GM19328 (cell line): ENCODE data around the gene RARB.

Source experiments
- ATAC-seq: cut with Tn5 transposase; IDR thresholded peaks from one replicate; pipeline ENCODE4 v1.9.1; 2021; ENCODE audit warnings: mild to moderate bottlenecking, moderate library complexity; ENCODE audit not compliant: unreplicated experiment

RARB gene

GRCh38 chr3:25469558-25469957 lies 41.5 kb downstream of the RARB start:
- ATAC-seq, result no peak

GRCh38 chr3:25471081-25471768 lies 43.2 kb downstream of the RARB start:
- no peak for ATAC-seq

DNA sequence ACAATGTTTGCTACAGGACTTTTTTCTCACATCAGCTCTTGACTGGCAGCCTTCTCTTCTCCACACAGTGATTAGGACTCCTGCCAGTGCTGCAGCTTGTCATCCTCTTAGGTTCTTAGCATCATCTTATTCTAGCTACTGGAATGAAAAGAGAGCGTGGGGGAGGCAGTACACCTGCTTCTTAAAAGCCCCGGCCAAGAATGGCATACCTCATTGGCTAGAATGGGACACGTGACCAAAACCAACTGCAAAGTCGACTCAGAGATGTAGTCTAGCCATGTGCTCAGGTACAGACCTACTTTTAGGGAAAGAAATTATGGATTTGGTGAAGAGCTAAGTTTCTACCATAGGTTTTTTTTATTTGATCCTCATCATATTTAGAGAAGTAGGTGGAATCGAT lies 44.1 kb downstream of the RARB start:
- no peak for ATAC-seq

DNA sequence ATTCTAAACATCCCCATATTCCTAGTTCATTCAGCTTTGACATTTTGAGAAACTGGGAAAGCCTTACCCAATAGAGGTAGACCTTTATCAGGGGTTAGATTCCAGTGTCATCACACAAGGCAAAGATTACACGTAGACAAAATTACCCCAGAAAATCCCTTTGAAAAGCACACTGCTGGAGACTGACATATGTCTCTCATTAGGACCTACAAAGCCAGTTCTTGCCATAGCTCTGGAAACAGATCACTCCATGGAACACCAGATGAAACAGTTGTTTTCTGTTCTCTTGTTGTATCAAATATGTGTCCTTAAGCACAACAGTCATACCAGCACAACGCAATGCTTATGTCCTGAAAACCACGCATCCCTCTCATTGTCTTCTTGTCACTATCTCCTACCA lies 44.7 kb downstream of the RARB start:
- ATAC-seq, result no peak

DNA sequence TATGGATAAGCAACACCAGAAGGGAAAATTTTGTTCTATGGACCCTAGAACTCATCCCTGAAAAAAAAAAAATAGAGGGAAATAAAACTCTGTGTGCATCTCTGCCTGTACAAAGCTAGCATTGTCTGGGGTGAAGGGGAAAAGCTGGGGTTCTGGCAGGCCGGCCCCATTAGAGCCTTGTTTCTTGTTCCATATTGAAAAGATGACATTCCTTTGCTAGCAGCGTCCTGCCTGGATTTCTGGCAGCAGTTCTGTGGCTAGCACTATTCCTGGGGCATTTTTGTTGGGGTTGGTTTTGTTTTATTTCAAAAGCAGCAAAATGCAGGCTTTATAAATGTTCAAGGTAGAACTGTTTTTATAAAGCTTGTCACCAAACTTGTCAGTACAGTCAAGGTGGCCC lies 45.2 kb downstream of the RARB start:
- no peak for ATAC-seq

- ATAC-seq, result no peak
Measured at GRCh38 chr3:25474052-25474451, 46.0 kb downstream of the RARB start.

GRCh38 chr3:25476639-25477038 lies 48.6 kb downstream of the RARB start:
- no peak for ATAC-seq

- no peak for ATAC-seq
Measured at GRCh38 chr3:25478211-25478757, 50.2 kb downstream of the RARB start.

DNA sequence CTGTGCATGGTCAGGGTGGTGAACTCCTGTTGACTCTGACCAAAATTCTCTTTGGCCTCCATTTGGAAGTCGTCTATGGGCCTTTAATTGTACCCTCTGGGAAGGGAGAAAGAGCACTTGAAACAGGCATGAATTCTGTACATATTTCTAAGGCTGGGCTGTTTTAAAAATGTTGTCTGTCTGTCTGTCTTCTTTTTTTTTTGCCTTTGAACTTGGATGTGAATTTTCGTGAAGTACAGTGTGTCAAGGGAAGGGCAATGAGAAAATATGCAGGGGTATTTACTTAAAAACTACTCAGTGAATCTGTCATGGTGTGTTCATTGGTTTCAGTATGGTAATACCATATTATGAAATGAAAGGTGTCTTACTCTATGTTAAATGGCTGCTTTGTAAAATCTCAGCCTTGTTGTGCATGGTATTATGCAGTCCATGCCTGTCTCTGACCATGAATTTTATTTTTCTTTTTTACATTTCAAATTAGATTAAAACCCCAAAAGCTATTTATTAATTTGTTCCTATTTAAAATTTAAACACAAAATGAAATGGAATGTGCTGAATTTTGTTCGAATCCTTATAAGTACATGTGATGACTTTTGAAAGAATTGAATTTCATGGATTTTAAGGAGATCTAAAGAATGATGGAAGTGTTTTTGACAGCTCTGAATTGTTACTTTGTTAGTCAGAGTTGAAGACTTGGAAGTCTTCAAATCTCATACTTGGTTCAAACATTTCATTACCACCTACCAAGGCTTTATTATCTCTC lies 51.1 kb downstream of the RARB start:
- no peak for ATAC-seq

DNA sequence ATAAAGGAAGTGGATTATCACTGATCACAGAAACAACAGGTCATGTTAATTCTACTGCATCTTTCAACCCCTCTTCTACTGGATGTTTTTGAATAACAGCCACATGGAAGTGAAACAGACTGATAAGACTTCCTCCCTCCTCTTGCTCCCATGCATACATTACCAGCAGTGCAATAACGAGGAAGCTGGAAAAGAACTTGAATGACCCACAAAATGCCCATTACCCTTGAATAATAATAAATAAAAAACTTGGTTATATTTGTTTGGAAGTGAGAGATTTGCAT lies 51.6 kb downstream of the RARB start:
- ATAC-seq, result no peak

- no peak for ATAC-seq
Measured at GRCh38 chr3:25480811-25481210, 52.7 kb downstream of the RARB start.

DNA sequence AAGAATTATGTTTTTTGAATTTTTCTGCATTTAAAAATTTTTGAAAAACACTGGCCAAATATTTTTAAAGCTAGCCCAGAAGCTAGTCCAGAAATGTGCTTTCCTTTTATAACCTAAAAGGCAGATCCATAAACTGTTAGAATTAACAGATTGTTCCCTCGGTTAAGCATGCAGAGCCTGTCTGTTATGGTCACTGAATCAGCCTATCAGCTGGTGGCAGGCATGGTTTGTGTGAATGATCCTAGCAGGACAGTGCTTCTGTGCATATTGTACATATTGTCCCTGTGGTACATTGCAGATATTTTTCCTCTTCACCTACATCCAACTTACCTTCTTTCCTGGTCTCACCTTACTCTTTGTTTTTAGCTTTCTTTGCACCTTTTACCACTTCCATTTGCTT lies 53.3 kb downstream of the RARB start:
- no peak for ATAC-seq

- no peak for ATAC-seq
Measured at GRCh38 chr3:25483456-25483855, 55.4 kb downstream of the RARB start.

DNA sequence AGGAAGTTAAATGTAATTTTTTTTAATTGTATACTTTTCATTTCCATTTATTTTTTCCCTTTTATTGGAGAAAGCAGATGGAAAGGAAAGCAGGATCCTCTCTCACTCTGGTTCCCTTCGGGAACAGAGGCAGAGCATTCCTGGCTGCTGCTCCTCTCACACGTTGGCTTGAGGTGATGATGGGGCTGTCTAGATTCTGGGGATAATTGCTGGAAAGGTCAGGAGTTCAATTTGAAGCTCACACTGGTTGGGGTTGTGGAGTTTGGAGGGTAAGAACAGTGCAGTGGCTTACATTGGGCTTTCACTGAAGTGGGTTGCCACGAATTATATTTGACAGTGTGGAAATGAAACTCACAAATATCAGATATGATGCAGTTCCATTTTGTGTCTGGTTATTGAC lies 57.6 kb downstream of the RARB start:
- no peak for ATAC-seq

GRCh38 chr3:25486932-25487331 lies 58.9 kb downstream of the RARB start:
- ATAC-seq, result no peak

- ATAC-seq, result no peak
Measured at GRCh38 chr3:25489858-25490593, 62.0 kb downstream of the RARB start.

DNA sequence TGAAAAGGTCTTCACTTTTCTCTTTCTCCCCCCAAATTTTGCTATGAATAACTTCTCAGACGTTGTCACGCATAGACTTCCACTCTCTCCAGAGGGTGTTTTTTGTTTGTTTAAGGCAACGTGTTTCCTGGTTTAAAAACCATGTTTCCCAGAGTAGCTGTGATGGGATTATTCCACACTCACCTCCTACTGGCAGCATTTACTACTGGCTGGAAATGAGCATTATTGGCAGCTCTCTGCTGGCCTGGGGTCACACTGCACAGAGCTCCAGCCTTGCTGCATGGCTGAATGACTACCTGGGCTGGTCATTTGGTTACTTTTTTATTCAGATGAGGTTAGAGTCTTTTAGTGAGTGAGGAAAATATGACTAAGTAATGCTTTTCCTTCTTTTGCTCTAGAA lies 65.2 kb downstream of the RARB start:
- ATAC-seq, result no peak

DNA sequence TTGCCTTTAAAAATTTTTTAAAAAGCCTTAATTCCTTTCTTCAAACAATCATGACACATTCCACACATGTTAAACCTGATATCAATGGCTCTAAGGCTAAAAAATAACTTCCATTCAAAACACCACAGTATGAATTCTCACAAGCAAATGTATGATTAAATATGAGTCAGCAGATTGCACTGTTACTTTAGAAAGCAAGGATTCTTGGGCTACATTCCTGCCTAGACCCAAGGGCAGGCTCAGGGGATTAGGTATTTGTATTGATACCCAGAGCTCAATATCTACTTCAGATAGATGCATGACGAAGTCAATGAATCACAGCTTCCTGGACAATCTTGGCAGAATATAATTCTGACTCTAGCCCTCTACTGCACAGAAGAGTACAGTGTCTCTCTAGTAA lies 65.7 kb downstream of the RARB start:
- no peak for ATAC-seq

DNA sequence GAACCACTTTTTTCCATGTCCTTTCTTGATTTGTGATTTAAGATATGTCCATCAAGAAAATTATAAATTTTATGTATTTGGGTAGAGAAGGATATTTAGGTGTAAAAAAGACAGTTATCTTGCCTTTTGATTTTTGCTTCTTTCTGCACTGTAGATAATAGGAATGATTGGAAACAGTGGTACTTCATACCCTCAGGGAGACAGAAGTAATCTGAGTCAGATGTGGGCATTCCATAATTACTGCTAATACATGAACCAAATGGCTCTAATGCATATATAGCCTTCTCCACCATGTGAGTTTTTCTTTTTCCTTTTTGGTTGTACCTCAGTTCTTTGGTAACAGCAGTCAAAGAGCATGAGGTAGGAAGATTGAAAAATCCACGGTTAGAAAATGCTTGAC lies 67.2 kb downstream of the RARB start:
- no peak for ATAC-seq

- no peak for ATAC-seq
Measured at GRCh38 chr3:25495726-25496253, 67.7 kb downstream of the RARB start.

DNA sequence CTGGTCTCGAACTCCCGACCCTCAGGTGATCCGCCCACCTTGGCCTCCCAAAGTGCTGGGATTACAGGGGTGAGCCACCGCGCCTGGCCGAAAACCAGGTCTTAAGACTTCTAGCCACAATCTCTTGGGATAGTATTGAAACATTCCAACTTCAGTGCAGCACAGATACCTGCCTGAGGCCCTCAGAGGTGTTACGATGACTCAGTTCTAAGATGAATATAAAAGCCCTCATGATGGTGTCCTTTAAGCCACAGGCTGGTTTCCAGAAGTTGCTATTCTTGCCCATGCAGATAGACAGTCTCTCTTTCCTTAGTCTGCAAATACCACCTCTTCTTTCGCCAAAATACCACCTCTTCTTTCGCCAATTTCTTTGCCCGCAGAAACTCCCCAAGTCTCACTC lies 69.0 kb downstream of the RARB start:
- no peak for ATAC-seq
